GM12892 (cell line): Measurements from ENCODE around the gene BSN.

Experiments used
- POLR2A ChIP-seq: IDR thresholded peaks from 2 replicates; pipeline ENCODE4 v1.6.1; 2011; ENCODE audit warnings: low read depth, low read length, control low read depth
- TAF1 ChIP-seq: IDR thresholded peaks from 2 replicates; pipeline ENCODE4 v1.6.1; 2011; ENCODE audit warnings: low read depth, mild to moderate bottlenecking, control low read depth, low read length, borderline replicate concordance

DNA sequence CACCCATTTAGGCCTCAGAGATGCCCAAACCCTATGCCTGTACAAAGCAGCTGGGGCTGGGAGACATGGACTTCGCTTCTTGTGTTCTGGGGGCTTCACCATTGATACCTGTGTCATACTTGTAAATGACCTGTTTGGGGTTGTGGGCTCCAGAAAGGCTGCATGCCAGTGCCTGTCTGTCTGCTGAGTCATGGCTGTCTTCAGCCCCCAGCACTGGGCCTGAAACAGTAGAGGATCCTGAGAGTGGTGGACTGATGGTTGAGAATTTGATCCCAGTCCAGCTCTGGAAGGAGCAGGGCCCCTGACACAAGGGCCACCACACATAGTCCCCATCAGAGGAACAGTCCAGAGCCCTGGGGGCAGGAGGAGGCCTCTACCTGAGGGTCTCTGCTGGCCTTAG, 95.3 kb downstream of the BSN start:
- no peak for TF ChIP-seq POLR2A
- no peak for TF ChIP-seq TAF1
